SHP77 treated with DMSO at 0.1 percent for 48 hours (cell line): ENCODE data around the gene CTNNAL1.
"Not testable (repeated sequence)": the region's sequence is repeated elsewhere in the genome, so short reads cannot be mapped to it uniquely, and the experiment has no call there.

ENCODE experiments used
- DNase-seq: peaks from one replicate; lab custom pipeline; 2025; lab: John Stamatoyannopoulos, UW

The CTNNAL1 gene

DNA sequence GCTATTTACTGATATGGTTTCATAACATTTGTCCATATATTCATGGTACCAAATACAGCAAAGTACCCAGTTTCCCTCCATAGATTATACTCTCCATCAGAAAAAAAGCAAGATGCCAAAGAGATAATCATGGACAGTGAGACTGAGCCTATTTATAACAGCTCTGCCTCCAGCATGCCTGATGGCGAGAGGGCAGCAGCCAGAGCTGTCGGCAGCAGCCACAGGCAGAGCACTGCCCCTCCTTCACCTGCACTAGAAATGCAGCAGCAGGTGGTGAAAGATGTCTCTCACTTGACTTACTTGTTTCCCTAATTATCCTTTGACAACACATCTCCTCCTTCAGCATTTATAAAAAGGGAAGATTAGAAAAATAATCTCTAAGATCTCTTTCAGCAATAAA lies 32.4 kb downstream of the CTNNAL1 start:
- DNase-seq = no peak

DNA sequence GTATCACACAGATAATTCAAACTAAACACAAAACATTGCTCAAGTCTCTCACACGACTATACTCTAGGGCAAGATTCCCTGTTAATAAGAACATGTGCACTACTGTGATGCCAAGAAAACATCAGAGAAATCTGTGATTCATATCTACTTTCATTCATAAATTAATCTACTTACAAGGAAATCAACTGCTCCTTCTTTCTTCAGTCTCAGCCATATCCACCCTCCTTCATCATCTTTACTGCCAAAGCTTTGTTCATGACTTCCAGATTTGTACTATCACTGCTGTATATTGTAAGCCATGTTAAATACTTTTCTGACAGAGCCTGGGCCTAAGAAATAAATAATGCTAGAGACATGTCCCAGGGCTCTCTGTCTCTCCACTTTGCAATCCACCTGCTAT lies 35.1 kb downstream of the CTNNAL1 start:
- no peak for DNase-seq

GRCh38 chr9:108973895-108974294 lies 39.4 kb downstream of the CTNNAL1 start:
- DNase-seq = no peak

- DNase-seq = no peak
Observed at GRCh38 chr9:108972626-108973209, 40.6 kb downstream of the CTNNAL1 start.

DNA sequence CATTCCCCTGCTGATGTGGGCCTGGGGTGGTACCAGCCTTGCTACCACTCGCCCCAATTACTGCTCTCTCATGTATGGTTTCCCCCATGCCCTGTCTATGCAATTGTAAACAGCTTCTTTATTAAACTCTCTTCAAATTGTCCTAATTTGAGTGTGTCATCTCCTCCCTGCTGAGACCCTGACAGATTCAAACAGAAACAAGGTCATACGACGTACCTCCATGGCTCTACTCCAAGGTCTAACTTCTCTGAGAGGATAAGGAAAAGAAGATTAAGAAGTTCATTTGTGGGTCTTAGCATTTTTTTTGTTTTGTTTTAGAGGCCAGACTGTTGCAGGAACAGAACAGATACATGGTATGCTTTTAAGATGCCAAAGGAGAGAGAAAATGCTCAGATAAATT lies 41.1 kb downstream of the CTNNAL1 start:
- DNase-seq = no peak

DNA sequence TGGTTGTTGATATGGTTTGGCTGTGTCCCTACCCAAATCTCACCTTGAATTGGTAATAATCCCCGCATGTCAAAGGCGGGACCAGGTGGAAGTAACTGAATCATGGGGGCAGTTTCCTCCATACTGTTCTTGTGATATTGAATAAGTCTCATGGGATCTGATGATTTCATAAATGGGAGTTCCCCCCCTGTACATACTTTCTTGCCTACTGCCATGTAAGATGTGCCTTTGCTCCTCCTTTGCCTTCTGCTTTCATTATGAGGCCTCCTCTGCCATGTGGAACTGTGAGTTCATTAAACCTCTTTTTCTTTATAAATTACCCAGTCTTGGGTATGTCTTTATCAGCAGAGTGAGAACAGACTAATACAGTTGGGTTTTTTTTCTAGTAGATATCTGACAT lies 41.9 kb downstream of the CTNNAL1 start:
- not testable (repeated sequence) for DNase-seq

DNA sequence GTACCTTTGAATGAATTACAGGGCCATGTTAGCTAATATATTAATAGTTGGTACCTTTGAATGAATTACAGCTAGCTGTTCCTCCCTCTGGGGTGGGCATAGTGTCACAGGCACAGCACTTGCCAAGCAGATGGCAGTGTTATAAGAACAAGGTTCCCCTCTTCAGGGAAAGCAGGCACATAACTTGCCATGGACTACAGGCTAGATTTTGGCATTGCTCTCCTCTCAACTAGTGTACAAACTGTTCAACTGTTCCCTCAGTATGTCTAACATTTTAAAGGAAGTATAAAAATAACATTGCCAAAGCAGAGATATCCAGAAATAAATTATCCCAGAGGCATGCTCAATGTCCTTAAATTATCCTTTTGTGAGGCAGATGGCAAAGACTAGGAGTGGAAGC lies 45.4 kb downstream of the CTNNAL1 start:
- DNase-seq = no peak

- DNase-seq = no peak
Observed at GRCh38 chr9:108963459-108964143, 49.7 kb downstream of the CTNNAL1 start.

- no peak for DNase-seq
Observed at GRCh38 chr9:108961151-108961550, 52.1 kb downstream of the CTNNAL1 start.

DNA sequence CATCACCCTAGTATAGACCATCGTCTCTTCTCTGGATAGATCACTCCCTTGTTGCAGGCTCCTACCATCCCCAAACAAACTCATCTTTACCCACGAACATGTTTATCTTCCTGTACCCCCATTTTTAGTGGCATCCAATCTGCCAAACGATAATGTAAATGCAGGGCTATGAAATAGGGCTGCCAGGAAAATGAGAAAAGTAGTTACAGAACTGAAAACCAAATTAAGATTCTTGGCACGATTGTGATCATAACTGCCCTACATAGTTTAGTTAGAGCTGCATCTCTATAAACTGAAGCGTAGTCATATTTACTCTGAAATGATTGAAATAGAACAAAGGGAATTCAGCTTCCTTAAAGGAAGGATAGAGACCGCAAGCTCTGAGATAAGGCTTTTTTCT lies 53.0 kb downstream of the CTNNAL1 start:
- DNase-seq = no peak

DNA sequence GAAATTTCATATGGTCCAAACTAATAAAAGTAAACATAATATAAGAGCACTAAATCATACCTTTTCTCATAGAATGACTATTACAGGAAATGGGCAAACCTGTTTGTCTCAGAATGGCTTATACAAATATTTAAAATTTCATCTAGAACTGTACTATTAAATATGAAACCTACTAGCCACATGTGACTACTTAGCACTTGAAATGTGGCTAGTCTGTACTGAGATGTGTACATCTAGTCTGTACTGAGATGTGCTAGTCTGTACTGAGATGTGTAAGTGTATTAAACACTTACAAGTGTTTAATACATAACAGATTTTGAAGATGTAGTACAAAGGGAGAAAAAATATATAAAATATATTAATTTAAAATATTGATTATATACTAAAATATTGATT lies 56.7 kb downstream of the CTNNAL1 start:
- DNase-seq = no peak

DNA sequence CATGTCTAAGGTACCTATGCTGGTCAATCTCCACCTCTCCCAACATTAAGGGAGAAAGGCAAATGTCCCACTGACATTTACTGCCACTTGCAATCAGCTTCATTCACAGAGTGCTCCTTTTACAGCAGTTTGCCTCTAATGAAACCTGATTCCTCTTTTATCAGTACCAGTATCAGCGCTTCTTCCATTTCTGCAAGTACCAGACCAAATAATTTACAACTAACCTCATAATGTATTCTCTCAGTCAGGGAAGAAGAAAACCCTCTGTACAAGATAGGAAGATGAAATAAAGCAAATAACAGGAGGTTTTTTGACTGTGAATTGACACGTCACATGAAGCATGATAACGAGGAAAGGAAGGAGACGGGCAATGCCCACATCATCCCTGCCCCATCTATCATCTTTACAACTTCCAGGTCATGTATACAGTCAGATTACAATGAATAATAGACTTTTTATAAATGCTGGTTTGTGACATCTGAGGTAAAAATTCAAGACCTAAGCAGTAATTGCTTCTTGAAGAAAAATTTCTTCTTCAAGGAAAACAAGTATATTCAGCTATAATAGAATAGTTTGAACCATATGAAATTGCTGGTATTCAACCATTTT lies 57.2 kb downstream of the CTNNAL1 start:
- DNase-seq = no peak

GRCh38 chr9:108953983-108954574 lies 59.2 kb downstream of the CTNNAL1 start:
- DNase-seq = no peak

DNA sequence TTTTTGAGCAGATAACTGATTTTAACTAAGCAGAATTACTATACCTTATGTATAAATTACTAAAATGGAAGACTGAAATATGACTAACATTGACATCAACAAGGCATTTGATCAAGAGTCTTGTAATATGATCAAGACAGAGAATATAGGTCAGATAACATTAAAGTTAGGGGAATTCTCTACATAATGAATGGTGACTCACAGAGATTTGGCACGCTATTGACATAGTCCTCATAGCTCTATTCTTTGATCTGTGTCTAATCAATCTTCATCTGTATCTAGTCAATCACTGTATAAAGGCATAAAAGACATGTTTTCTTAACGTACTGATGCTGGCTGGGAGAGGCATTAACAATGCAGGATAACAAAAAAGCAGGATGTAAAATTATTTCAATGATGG lies 61.7 kb downstream of the CTNNAL1 start:
- no peak for DNase-seq

DNA sequence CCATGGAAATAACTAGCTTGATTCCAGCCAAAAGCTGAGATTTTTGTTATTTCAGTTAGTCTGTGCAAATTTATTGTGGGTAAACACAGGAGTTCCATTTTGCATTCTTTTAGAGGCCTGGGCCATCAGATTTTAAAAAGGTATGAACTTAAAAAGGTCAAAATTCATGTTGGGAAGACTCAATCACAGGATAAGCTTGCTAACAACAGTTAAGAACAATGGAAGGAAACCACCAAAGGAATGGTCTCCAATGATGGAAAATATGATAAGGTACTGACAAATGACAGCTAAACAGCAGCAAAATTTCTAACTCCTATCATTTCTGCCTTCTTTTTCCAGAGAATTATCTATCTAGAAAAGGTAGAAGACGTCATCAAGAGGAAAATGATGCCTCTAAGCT lies 63.1 kb downstream of the CTNNAL1 start:
- DNase-seq = no peak

DNA sequence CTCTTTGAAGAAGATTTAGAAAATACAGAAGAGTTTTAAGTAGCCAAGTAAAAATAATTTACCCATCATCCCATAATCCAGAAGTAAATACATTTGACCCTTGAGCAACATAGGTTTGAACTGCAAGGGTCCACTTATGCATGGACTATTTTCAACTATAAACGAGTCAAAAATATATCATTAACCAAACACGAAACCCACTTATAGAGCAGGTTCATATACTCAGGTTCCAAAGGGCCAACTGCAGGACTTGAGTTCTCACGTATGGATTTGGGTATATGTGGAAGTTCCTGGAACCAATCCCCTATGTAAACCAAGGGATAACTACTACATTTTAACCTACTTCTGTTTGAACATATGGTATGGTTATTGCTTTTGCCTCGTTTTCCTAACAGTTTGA lies 73.3 kb downstream of the CTNNAL1 start:
- no peak for DNase-seq

- no peak for DNase-seq
Observed at GRCh38 chr9:108937561-108938305, 75.6 kb downstream of the CTNNAL1 start.

GRCh38 chr9:108934323-108934893 lies 78.9 kb downstream of the CTNNAL1 start, which contains the start of gene ABITRAM:
Gene ABITRAM, plus strand, starts transcription at chr9:108934400. Its CDS starts 87 bp downstream, at chr9:108934487.
- peak; percentile 73 for DNase-seq

DNA sequence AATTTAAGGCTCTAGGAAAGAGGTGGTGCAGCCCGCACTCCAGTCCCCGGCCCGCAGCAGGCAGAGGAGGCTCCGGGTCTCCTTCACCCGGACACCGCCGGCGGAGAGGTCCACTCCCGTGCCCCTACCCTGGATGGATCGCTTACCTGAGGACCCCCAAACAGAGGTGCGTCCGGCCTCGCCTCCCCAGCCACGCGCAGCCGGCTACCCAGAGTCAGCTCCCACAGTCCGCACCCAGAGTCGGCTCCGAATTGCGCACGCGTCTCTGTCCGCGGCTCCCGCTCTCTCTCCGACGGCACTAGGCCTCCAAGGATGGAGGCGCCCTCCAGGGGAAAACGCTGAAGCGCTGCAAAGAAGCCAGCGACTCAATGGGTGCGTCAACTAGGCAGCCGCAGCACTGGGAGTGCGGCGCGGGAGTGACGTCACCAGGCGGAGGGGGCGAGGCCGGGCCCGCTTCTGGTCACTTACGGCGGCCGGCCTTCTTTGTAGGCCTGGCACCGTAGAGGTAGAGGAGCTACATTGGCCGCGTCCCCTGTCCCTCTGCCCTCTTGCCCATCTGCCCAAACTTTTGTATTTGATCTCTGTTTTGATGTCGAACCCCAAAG lies 79.5 kb downstream of the CTNNAL1 start, which contains the start of gene ELP1:
TSS of gene ELP1 (minus strand) at position 407 of the 605 bp plus-strand sequence. CDS start 2,978 bp downstream, outside the sequence.
- peak; percentile 75 for DNase-seq

DNA sequence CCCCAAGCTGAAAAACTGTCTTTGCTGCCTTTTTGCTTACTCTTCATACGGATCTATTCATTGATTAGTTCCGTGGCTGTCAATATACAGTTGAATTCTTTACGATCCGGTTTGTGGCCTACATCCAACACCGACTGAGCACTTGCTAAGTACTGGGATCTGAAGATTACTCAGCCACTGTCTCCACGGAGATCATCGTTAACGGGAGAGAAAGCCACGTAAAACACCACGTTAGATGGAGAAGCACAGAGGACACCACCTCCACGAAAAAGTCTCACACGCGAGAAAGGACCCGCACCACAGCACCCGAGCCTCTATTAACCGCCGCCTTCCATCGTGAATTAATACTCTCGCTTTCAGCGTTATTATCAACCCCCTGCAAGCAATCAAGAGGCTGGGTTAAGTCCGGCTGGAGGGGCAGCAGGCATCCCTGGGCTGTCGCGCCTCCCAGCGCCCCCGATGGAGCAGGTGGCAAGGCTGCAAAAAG lies 80.0 kb downstream of the CTNNAL1 start:
- DNase-seq = no peak

GRCh38 chr9:108928386-108928785 lies 84.9 kb downstream of the CTNNAL1 start:
- DNase-seq = no peak
